ENCODE data around the gene PPARD.

PPARD gene

GRCh38 chr6:35343092-35343834 is 905 bp downstream of the PPARD start:
- DNase-seq: peak; percentile 77
- in situ Hi-C loops (cut with MboI; ENCODE audit: low pct_unique_long_range_greater_than_20kb, low sequenced_read_pairs): no loop called here

DNA sequence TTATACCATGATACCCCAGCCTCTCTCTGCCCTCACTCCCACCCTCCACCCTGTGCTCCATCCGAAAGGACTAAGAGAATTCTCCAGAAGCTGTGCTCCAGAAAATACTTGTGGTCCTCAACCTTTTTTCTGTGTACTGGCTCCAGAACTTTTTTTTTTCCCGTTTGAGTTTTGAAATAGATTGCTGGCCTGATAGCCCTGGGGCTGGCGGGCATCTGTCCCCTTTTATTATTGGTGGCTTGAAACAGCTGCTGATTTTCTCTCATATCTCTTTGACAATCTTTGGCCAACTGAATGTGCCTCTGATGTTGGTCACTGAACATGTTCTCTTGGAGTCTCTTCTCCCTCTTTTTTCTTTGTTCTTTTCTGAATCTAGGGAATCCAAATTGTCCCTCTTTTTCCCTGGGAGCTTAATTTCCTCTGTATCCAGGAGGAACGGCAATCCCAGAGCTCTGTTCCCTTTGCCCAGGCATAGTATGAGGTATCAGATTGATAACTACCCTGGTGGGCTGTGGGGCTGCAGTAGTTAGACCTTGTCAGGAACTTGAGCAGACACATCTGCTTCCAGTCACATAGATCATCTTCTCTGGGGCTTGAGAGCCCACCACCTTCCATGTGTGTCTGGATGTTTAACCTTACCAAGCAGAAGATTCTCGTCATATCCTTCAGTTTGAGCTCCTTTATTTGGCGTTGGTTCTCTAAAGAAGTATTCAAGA is 1.6 kb downstream of the PPARD start:
- in situ Hi-C loops (cut with MboI; ENCODE audit: low pct_unique_long_range_greater_than_20kb, low sequenced_read_pairs): no loop called here
- no peak for DNase-seq

- in situ Hi-C loops (cut with MboI; ENCODE audit: low pct_unique_long_range_greater_than_20kb, low sequenced_read_pairs): no loop called here
Measured at GRCh38 chr6:35351422-35351821, 9.1 kb downstream of the PPARD start.

DNA sequence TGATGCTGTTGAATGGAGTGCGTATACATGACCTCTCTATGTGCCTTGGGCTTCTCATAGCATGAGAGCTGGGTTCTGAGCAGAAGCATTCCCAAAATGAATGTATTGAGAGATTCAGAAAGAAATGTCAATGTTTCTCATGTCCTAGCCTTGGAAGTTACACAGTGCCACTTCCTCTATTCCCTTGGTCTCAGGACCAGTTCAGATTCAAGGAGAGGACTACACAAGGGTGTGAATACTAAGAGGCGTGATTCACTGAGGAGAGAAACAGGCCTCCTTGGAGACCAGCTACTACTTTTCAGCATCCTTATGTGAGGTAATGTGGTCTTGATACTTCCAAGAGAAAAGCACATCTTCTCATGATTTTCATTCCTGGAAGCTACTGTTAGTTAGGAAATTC is 10.4 kb downstream of the PPARD start:
- in situ Hi-C loops (cut with MboI; ENCODE audit: low pct_unique_long_range_greater_than_20kb, low sequenced_read_pairs): no loop called here
- no peak for DNase-seq

More at GRCh38 chr6:35351422-35351821, 9.1 kb downstream of the PPARD start:
- DNase-seq: no peak

DNA sequence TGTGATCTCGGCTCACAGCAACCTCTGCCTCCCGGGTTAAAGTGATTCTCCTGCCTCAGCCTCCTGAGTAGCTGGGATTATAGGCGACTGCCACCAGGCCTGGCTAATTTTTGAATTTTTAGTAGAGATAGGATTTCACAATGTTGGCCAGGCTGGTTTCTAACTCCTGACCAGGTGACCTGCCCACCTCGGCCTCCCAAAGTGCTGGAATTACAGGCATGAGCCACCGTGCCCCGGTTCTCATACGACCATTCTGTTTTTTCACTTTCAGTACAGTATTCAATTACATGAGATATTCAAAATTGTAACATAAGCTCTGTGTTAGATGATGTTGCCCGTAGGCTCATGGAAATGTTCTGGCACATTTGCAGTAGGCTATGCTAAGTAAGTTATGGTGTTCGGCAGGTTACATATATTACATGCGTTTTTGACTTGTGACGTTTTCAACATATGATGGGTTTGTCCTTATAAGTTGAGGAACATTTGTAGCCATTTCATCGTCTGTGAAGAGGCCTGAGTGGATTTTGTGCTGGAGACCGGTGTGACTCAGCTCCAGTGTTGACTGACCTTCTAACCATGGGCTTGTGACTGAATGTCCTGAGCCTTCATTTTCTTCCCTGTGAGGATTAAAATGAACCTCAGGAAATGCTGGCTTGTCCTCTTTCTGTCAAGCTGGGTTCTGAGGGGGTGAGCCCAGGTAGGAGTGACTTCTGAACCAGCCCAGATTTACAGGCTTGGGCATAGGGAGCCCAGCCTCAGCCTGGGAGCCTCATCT is 12.2 kb downstream of the PPARD start:
- no peak for DNase-seq
- in situ Hi-C loops (cut with MboI; ENCODE audit: low pct_unique_long_range_greater_than_20kb, low sequenced_read_pairs): no loop called here

DNA sequence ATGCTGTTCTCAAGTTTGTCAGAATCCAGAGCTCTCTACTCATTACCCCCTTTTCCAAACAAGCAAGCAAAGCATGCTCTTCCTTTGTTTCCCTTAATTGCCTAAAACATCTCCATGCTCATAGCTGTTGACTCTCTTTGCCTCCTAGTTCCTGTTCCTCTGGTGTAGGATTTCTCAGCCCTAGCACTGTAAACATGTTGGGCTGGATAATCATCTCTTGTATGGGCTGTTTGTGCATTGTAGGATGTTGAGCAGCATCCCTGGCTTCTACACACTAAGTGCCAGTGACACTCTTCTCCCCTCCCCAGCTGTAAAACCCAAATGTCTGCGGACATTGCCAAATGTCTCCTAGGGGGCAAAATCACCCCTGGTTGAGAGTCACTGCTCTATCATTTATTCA is 14.0 kb downstream of the PPARD start:
- DNase-seq: no peak
- in situ Hi-C loops (cut with MboI; ENCODE audit: low pct_unique_long_range_greater_than_20kb, low sequenced_read_pairs): no loop called here

DNA sequence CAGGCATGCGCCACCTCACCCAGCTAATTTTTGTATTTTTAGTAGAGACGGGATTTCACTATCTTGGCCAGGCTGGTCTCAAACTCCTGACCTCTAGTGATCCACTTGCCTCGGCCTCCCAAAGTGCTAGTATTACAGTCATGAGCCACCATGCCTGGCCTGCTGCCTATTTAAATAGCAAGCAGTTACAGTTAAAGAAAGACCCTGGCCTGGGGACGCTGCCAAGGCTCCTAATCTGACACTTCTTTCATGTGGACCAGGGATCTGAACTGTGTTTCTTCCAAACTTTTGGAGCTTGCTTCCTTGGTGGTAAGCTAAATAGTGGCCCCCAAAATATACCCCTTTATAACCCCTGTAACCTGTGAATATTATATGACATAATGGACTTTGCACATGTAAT is 15.3 kb downstream of the PPARD start:
- in situ Hi-C loops (cut with MboI; ENCODE audit: low pct_unique_long_range_greater_than_20kb, low sequenced_read_pairs): no loop called here
- DNase-seq: no peak

- in situ Hi-C loops (cut with MboI; ENCODE audit: low pct_unique_long_range_greater_than_20kb, low sequenced_read_pairs): no loop called here
- no peak for DNase-seq
Measured at GRCh38 chr6:35358086-35358485, 15.7 kb downstream of the PPARD start.

DNA sequence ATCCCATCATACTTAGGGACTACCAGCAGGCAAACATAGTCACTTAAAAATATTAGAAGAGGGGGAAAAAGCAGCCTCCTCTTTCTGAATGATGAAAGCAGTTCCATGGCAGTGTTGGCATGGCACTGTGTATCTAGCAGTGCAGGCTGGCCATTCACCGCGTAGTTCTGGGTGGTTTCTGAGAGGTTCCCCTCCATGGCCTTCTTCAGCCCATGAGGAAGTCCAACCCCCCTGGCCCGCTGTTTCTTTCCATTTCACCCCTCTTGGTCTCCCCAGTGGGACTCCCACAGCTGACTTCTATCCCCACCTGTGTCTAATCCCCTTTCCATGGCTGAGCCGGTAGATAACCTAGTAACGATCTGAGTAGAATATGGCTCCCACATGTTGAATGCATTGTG is 17.0 kb downstream of the PPARD start:
- DNase-seq: no peak
- in situ Hi-C loops (cut with MboI; ENCODE audit: low pct_unique_long_range_greater_than_20kb, low sequenced_read_pairs): no loop called here

DNA sequence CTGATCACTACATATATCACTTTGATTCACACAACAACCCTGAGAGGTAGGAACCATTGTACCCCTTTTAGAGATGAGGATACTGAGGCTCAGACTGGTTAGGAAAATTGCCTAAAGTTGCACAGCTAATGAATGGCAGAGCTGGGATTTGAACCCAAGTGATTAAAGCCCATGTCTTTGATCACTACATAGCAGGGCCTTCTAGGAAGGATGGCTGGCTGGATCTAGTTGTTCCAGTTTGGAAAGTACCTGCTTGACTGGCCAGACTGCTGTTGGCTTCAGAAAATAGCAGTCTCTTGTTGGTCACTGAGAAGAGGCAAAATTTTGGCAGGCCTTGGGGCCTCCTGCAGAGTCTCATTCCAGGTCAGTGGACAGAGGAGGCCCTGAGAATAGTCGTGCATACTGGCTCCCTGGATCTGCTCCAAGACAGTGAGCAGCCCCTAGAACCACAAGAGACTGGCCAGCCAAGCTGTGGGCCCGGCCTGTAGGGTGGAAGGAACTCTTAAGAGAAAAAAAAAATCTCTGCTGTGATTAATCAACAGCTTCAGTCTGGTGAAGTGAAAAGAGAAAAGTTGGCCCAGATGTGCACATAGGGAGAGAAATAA is 17.5 kb downstream of the PPARD start:
- in situ Hi-C loops (cut with MboI; ENCODE audit: low pct_unique_long_range_greater_than_20kb, low sequenced_read_pairs): no loop called here
- no peak for DNase-seq

- DNase-seq: no peak
- in situ Hi-C loops (cut with MboI; ENCODE audit: low pct_unique_long_range_greater_than_20kb, low sequenced_read_pairs): no loop called here
Measured at GRCh38 chr6:35360349-35361138, 18.2 kb downstream of the PPARD start.

DNA sequence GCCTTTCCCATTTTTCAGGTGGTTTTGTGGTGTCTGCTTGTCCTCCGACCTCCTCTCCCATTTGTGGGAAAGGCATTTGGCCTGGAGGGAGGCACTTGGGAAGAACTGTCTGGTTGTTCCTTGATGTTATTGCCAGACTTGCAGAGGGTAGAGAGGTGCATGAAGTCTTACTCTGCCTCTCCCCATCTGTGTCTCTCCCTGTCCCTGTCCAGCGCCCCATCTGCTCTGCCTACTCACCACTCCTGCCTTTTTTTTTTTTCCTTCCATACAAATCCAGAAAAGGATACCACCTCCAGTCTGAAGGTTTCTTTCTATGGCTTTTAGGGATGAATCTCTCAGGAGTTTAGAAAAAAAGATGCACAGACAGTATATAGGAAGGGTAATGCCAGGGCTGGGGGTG is 19.8 kb downstream of the PPARD start:
- in situ Hi-C loops (cut with MboI; ENCODE audit: low pct_unique_long_range_greater_than_20kb, low sequenced_read_pairs): no loop called here
- no peak for DNase-seq

DNA sequence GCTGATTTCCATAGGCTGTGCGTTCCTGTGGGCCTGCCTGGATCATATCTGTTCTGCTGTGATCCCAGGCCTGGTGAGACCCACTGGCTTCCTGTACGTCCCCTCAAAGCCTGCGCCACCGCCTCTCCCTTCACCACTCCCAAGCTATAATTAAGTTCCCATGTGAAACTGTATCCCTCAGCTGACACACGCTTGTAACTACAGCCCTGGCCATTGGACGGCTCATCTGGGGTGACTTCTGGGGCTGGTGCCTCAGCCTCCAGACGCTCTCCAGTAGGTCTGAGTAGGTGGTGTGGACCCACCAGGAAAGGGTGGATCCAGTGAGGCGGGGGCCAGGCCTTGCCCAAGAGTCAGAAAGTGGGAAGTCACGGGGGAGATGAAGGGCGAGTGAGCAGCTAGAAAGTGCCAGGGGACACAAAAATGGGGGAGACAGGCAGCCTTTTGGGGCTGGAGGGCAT is 21.0 kb downstream of the PPARD start:
- DNase-seq: no peak
- in situ Hi-C loops (cut with MboI; ENCODE audit: low pct_unique_long_range_greater_than_20kb, low sequenced_read_pairs): no loop called here

DNA sequence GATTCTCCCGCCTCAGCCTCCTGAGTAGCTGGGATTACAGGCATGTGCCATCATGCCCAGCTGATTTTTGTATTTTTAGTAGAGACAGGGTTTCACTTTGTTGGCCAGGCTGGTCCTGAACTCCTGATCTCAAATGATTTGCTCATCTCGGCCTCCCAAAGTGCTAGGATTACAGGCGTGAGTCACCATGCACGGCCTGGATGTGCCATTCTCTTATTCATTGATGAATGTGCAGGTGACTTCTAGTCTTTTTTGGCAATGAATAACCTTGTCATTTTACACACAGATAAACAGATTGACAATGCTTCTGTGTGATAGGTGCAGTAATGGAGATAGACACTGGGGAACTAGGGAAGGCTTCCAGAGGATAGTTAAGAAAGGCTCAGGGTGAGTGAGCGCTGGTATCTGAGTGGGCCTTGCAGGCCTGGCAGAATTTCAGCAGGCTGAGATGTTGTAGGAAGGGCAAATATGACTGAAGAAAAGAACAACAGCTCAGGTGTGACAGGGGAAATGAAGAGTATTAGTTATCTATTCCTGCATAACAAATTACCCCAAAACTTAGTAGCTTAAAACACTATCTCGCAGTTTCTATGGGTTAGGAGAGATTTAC is 23.3 kb downstream of the PPARD start:
- in situ Hi-C loops (cut with MboI; ENCODE audit: low pct_unique_long_range_greater_than_20kb, low sequenced_read_pairs): no loop called here
- DNase-seq: no peak

DNA sequence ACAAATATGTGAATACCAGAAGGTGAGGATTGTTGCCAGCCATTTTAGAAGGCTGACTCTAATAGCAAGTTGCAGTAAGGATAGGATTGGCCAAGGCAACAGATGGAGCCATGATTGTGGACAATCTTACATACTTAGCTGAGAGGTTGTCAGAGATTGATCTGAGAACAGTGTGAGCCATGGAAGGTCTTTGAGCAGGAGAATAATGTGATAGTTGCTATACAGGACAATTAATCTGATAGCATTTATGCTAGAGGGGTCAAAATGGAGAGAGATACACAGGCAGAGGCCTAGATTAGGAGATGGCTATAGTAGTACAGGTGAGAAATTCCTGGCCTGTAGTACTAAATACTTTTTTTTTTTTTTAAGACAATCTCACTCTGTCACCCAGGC is 23.8 kb downstream of the PPARD start:
- in situ Hi-C loops (cut with MboI; ENCODE audit: low pct_unique_long_range_greater_than_20kb, low sequenced_read_pairs): no loop called here
- no peak for DNase-seq

- in situ Hi-C loops (cut with MboI; ENCODE audit: low pct_unique_long_range_greater_than_20kb, low sequenced_read_pairs): no loop called here
Measured at GRCh38 chr6:35367646-35368037, 25.3 kb downstream of the PPARD start.

DNA sequence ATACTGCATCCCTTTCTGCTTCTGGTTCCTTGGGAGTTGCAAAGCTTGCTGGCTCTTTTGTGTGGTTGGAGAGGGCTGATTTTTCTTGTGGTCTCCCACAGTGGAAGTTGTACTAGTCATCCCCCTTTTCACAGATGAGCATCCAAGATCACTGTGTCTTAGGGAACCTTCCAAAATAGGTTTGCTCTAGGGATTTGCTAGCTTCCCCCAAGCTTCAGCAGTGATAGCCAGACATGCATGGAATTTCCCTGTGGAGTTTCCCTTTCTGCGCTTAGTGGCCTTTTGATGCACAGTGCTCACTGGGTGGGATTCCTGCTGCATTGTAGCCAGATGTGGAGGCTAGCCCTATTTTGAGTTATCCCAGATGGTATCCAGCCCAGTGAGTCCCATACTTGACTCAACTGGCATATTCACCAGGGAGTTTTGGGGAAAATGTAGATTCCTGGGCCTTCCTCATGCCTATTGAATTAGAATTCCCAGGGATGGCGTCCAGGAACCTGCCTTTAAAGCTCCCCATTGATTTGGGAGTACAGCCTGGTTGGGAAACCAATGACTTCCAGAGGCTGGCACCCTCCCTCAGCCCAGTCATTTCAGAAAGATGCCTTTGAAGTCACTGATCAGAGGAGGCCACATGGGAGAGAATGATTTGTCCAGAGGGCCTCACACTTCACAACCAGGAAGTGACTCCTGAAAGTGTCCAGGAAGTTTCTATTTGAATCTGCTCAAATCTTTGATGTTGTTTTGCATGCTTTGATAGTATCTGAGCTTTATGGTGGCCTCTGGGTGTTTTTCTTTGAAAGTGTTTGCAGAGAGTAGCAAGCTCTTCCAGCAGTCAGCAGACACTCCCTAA is 25.9 kb downstream of the PPARD start:
- in situ Hi-C loops (cut with MboI; ENCODE audit: low pct_unique_long_range_greater_than_20kb, low sequenced_read_pairs): no loop called here

More at GRCh38 chr6:35367646-35368037, 25.3 kb downstream of the PPARD start:
- no peak for DNase-seq

More for the DNA sequence above, 25.9 kb downstream of the PPARD start:
- no peak for DNase-seq

Measured in KBM-7 (cell line).